Activated naive CD4-positive, alpha-beta T cell treated with anti-CD3 and anti-CD28 coated beads, Interleukin-2, amount 50 U/mL, for 72 hours (primary cell): ENCODE results near the gene PCNA. TPM values are rescaled to one million over a fixed set of nuclear protein-coding genes. Genes with fewer than 3 reads are reported as not detected.

Experiments
- total RNA-seq, 2 donors: library from RNA; stranded (reverse); gene quantifications; one replicate each; pipeline ENCODE4 v1.2.3, GENCODE V29; 2022

Gene PCNA
- total RNA-seq, 2 donors from 2014 or later, result 484 to 697 TPM

Other genes starting within 250 kb of the PCNA start
- gene SLC23A2, start 118.4 kb downstream of the PCNA start, total RNA-seq, result 10 to 100 TPM; 20.1 to 21.5 TPM
- gene TMEM230, start 6.9 kb downstream of the PCNA start, total RNA-seq, result 10 to 100 TPM; 60.5 to 71.5 TPM
- gene CDS2, start 7.0 kb upstream of the PCNA start, total RNA-seq, result 10 to 100 TPM; 40.3 to 40.8 TPM
- not detected for gene PROKR2, start 197.0 kb upstream of the PCNA start, total RNA-seq